Muscle of leg (tissue), 11 donors: Measurements from ENCODE around the gene PNMA8A. TPM values are rescaled to one million over a fixed set of nuclear protein-coding genes. Genes with fewer than 3 reads are reported as not detected.
A peak's percentile ranks its signal among the peaks of the same experiment; 100 is the strongest.

ENCODE experiments used
- DNase-seq: peaks from one replicate; pipeline ENCODE4 v3.0.0; 2013
- H3K27ac ChIP-seq: one replicate; pipeline ENCODE4 v1.5.1; 2013; ENCODE audit warnings: mild to moderate bottlenecking, low read length, control low read depth
- H3K27me3 ChIP-seq: one replicate; pipeline ENCODE4 v1.6.1; 2013; ENCODE audit warnings: low read length; ENCODE audit not compliant: control insufficient read depth, insufficient read depth
- H3K36me3 ChIP-seq: one replicate; pipeline ENCODE4 v1.6.1; 2013; ENCODE audit warnings: low read length; ENCODE audit not compliant: control insufficient read depth, insufficient read depth
- H3K4me1 ChIP-seq: one replicate; pipeline ENCODE4 v1.6.1; 2013; ENCODE audit warnings: low read length; ENCODE audit not compliant: control insufficient read depth, insufficient read depth
- H3K4me3 ChIP-seq: one replicate; pipeline ENCODE4 v1.5.1; 2013; ENCODE audit warnings: low read length, control low read depth
- H3K9me3 ChIP-seq: replicated peaks from 2 replicates; pipeline ENCODE4 v1.6.1; 2013; ENCODE audit warnings: low read depth, low read length; ENCODE audit not compliant: control insufficient read depth
- WGBS: methylation state at CpG from one replicate; pipeline ENCODE4 v1.1.5; 2013; ENCODE audit warnings: missing lambda C conversion rate; ENCODE audit not compliant: insufficient coverage; 5-methylcytosine and 5-hydroxymethylcytosine counted together
- polyA plus RNA-seq, 8 donors: library from polyadenylated mRNA; unstranded; fragments of 120-200 nt; gene quantifications; one replicate each; pipeline versions ENCODE4 v1.2.1 to v1.2.3, GENCODE V29; 2013; ENCODE audit warnings: inconsistent platforms in 1 of 8, low replicate concordance in 1 of 8; ENCODE audit not compliant: insufficient read length in 8 of 8, insufficient read depth in 1 of 8
- total RNA-seq: library from RNA; stranded (reverse); fragments of 120-200 nt; gene quantifications from one replicate; pipeline ENCODE4 v1.2.4, GENCODE V29; 2013

Gene PNMA8A
- total and polyA plus RNA-seq, 9 donors: 34.2 to 63.9 (median 54.1) TPM

DNA sequence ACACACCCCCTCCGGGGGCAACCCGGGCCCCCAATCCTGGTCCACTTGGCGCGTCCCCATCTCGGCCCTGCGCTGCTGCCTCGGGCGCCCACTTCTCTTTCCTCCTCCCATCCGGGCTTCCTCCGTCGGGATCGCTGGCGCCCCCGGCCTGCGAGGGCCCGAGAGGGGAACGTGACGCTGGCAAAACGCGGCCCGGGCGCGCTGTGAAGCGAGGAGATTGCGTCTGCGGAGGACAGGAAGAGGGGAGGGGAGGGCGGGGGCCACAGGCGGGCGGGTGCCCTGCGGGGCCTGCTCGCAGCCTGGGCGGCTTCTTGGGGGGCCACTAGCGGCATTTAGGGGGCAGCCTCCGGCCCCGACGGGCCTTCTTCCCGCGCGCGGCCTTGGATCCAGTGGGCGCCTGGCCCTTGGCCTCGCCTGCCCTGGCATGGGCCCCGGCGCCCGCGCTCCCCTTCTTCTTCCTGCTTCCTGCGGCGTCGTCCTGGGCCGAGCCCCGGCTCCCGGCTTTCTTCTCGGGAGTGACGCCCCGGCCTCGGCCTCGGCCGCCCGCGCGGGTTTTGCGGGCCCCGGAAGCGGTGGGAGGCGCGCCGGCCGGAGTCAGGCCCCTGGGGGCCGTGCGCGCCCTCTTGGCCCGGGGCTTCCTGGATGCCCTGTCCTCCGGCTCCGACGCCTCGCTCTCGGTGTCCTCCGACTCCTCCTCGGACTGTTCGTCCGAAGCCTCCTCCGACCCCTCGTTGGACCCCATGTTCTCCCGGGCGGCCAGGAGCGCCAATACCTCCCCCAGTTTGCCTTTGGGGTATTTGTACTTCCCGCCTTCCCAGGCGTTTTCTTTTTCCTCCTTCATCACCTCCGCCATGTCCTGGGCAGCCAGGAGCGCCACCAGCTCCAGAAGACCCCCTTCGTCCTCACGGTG lies 22.1 kb upstream of the PNMA8A start:
- Histone ChIP-seq H3K4me1 (peaks cover 49% of the 10 kb centered on the region), H3K36me3 (no peaks in the 10 kb centered on the region), H3K27me3 (peaks cover 40% of the 10 kb centered on the region), H3K9me3 (no peaks in the 10 kb centered on the region), H3K27ac (peak overlapping the region; percentile 47), H3K4me3 (peak overlapping the region; percentile 46)
- WGBS: 5% methylated on average over 77 of the region's 92 CpGs
- peak; percentile 69 for DNase-seq

- peaks cover 54% of the 10 kb centered on the region for H3K4me1 ChIP-seq
- H3K36me3 ChIP-seq: no peaks in the 10 kb centered on the region
- peak overlapping the region; percentile 47 for H3K27ac ChIP-seq
- H3K9me3 ChIP-seq: no peaks in the 10 kb centered on the region
- WGBS: 28% methylated on average over 17 of the region's 17 CpGs
- DNase-seq: peak; percentile 70
- peaks cover 44% of the 10 kb centered on the region for H3K27me3 ChIP-seq
- H3K4me3 ChIP-seq: peak overlapping the region; percentile 46
Measured at GRCh38 chr19:46492841-46493235, 21.5 kb upstream of the PNMA8A start.

DNA sequence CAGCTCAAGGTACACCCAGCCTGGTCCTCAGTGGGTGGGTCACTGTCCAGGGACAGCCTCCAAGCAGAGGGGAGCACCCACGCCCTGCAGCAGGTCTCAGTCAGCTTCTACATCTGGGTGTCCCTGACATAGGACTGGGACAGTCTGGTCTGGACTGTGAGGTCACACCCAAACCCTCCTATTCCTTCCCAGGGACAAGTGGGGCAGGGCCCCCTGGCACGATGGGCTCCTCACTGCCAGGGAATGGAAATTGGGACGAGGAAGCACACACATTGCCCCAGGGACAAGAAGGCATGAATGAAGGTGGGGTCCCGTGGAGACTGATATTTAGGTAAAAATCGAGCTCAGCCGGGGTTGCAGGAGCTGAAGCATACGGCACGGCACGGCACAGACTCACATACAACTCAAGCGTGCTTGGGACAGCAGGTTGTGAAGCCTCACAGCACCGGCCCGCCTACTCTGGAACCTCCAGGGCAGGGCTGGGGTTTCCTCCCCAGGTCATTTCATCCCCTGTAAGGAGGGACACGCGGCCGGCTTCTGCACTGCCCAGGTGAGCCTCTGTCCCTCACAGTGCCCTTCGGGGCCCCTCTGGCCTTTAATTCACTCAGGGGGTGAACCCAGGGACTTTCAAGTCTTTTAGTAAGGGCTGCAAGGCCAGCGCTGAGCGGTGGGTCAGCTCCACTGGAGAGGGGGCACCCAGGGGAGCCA lies 20.8 kb upstream of the PNMA8A start:
- Histone ChIP-seq H3K27me3 (peaks cover 47% of the 10 kb centered on the region), H3K9me3 (no peaks in the 10 kb centered on the region), H3K36me3 (no peaks in the 10 kb centered on the region), H3K27ac (no peak overlapping the region), H3K4me1 (peaks cover 61% of the 10 kb centered on the region), H3K4me3 (no peak overlapping the region)
- no peak for DNase-seq
- 51% methylated on average over 13 of the region's 18 CpGs for WGBS

DNA sequence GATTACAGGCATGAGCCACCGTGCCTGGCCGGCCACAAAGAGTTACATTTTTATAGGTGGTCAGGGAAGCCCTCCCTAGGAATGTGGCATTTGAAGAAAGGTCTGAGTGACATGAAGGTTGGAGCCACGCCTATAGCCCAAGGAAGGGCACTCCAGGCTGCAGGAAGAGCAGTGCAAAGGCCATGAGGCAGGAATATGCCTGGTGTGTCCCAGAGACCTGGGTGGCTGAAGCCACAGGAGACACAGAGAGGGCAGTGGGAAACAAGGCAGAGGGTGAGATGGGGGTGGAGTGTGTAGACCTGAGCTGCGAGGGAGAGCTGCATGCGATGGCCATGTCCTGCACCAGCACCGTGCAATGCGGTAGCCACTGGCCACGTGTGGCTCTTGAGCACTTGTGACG lies 19.4 kb upstream of the PNMA8A start:
- H3K4me3 ChIP-seq: no peak overlapping the region
- 74% methylated on average over 5 of the region's 9 CpGs for WGBS
- no peaks in the 10 kb centered on the region for H3K9me3 ChIP-seq
- H3K36me3 ChIP-seq: no peaks in the 10 kb centered on the region
- H3K27ac ChIP-seq: no peak overlapping the region
- peaks cover 59% of the 10 kb centered on the region for H3K4me1 ChIP-seq
- H3K27me3 ChIP-seq: peaks cover 47% of the 10 kb centered on the region
- no peak for DNase-seq

DNA sequence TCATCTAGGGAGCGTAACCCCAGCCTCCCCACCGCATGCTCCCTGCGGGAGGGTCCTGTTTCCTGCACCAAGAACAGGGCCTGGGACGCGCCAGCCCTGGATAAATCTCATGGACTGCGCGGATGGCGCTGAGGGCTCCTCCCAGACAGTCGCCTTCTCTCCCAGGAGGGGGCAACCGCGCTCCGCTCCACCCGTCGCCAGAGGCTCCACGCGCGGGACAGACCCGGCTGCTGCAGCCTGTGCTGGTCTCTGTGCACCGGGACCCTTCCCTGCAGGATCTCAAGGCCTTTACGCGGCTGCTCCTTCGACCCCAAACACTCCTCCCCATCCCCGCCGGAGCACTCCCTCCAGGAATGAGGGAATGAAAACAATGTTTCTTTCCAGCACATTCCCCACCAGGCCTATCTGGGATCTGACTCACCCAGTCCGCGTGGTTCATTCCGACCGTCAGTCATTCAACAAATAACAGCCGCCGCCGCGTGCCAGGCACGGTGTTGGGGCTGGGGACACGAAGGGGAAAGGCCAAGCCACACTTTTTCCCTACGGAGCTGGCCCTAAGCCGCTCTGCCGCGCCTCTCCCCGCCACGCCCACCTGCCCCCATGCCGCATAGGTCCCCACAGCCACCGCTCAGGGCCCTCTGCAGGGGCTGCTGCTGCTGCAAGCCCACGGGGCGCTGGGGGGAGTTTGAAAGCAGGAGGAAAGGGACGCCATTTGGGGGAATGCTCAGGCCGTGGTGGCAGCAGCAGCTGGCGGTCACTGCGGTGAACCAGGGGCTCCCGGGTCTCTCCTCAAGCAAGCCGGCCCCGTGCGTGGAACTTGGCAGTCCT lies 18.3 kb upstream of the PNMA8A start:
- Histone ChIP-seq H3K9me3 (no peaks in the 10 kb centered on the region), H3K4me1 (peaks cover 51% of the 10 kb centered on the region), H3K4me3 (peak overlapping the region; percentile 16), H3K36me3 (no peaks in the 10 kb centered on the region), H3K27ac (no peak overlapping the region), H3K27me3 (peaks cover 47% of the 10 kb centered on the region)
- WGBS: 7% methylated on average over 52 of the region's 52 CpGs
- peak; percentile 75 for DNase-seq

- peak; percentile 22 for DNase-seq
- no peak overlapping the region for H3K4me3 ChIP-seq
- peaks cover 47% of the 10 kb centered on the region for H3K4me1 ChIP-seq
- no peaks in the 10 kb centered on the region for H3K9me3 ChIP-seq
- H3K27me3 ChIP-seq: peaks cover 39% of the 10 kb centered on the region
- WGBS: 46% methylated on average over 9 of the region's 11 CpGs
- H3K27ac ChIP-seq: no peak overlapping the region
- H3K36me3 ChIP-seq: no peaks in the 10 kb centered on the region
Measured at GRCh38 chr19:46488551-46488950, 17.2 kb upstream of the PNMA8A start.

- under 1% methylated on average over 27 of the region's 38 CpGs for WGBS
Measured at GRCh38 chr19:46487802-46488445, 16.6 kb upstream of the PNMA8A start.

DNA sequence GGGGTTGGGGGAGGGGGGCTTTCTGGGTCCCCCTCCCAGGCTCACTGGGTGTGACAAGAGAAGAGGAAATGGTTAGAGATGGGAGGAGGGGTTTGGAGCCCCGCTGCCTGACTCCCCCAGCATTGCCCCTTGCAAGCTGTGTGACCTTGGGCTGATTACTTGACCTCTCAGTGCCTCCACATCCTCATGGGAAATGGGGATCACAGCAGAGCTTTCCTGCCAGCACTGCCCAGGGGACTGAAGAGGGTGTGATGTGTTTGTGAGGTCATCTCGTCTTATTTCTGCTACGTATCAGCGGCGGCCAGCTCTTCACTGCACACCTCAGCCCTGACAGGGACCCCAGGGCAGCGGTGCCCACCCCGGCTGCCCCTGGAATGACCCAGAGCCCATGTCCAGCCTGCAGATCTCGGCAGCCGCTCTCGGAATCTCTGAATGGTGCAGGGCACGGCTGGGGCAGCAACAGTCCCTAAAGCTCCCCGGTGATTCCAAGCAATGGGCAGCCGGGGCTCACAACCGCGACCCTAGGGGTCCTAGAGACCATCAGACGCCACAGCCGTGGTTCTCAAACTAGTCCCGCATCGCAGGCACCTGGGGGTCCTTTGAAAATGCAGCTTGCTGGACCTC lies 15.9 kb upstream of the PNMA8A start:
- Histone ChIP-seq H3K4me3 (peak overlapping the region; percentile 50), H3K4me1 (peaks cover 43% of the 10 kb centered on the region), H3K27me3 (peaks cover 34% of the 10 kb centered on the region), H3K36me3 (no peaks in the 10 kb centered on the region), H3K9me3 (no peaks in the 10 kb centered on the region), H3K27ac (peak overlapping the region; percentile 31)
- 8% methylated on average over 18 of the region's 19 CpGs for WGBS
- DNase-seq: peak; percentile 38

More at GRCh38 chr19:46487802-46488445, 16.6 kb upstream of the PNMA8A start:
- peaks cover 44% of the 10 kb centered on the region for H3K4me1 ChIP-seq
- H3K9me3 ChIP-seq: no peaks in the 10 kb centered on the region
- peak overlapping the region; percentile 31 for H3K27ac ChIP-seq
- peaks cover 36% of the 10 kb centered on the region for H3K27me3 ChIP-seq
- peak; percentile 86 for DNase-seq
- no peaks in the 10 kb centered on the region for H3K36me3 ChIP-seq
- H3K4me3 ChIP-seq: peak overlapping the region; percentile 50

DNA sequence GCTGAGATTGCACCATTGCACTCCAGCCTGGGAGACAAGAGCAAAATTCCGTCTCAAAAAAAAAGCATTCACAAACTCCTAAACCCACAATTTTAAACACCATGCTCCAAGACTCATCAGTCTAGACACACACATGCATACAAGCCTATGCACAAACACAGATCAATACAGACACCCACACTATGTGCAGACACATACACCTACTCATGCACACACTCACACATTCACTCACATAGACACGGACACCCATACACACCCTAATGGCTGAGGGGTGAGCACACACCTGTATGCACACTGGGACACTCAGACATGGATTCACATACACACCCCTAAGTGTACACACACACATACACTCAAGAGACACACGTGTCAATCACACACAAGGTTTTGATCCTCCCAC lies 15.0 kb upstream of the PNMA8A start:
- 86% methylated on average over 3 of the region's 3 CpGs for WGBS
- H3K36me3 ChIP-seq: no peaks in the 10 kb centered on the region
- H3K27me3 ChIP-seq: peaks cover 26% of the 10 kb centered on the region

More for the DNA sequence above, 15.0 kb upstream of the PNMA8A start:
- DNase-seq: no peak
- Histone ChIP-seq H3K4me3 (no peak overlapping the region), H3K27ac (no peak overlapping the region), H3K4me1 (peaks cover 48% of the 10 kb centered on the region), H3K9me3 (no peaks in the 10 kb centered on the region)
